Nucleus accumbens (tissue), 56 donors: ENCODE results near the gene SDHA.

ENCODE experiments used
- DNase-seq, 56 donors: peaks; one replicate each; lab custom pipeline; 2025; lab: John Stamatoyannopoulos, UW

Gene SDHA

DNA sequence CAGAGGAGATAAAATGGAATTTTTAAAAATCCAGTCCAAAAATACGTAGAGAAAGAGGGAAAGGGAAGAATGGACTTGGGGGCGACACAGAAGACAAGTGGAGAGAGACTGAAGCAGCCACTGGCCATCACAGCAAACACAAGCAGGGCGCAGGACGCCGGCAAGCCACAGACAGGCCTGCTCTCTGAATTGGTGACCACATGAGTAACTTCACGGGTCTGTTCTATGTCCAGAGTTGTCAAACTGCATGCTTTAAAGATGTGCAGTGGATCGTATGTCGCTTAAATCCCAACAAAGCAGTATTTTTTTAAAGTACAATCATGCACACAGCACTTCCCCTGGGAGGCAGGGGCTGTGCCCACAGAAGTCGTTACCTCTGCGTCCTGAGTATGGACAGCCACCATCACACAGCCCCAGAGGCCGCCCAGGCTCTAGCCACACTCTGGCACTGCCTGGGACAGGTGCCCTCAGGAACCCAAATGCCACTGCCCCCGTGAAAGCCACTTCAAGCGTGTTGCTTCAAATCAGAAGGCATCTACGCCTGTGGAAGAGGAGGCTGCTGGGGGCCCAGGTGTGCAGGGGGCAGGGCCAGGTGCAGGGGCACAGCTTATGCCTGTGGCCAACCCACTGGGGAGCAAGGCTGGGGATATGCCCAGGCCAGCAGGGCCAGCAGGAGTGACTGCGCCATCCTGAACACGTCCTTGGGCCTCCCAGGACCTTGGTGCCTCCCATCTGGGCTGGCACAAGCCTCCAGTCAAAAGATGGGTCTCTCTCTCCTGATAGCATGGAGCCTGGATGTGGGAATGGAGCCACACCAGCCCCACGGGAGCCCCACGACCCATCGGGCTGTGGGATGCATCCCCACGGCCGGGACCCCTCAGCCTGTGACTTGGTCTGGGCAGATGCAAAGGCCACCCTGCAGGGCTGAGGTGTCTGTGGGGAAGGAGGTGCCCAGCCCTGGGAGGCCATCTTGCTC, 32.7 kb upstream of the SDHA start:
- no peak for DNase-seq

DNA sequence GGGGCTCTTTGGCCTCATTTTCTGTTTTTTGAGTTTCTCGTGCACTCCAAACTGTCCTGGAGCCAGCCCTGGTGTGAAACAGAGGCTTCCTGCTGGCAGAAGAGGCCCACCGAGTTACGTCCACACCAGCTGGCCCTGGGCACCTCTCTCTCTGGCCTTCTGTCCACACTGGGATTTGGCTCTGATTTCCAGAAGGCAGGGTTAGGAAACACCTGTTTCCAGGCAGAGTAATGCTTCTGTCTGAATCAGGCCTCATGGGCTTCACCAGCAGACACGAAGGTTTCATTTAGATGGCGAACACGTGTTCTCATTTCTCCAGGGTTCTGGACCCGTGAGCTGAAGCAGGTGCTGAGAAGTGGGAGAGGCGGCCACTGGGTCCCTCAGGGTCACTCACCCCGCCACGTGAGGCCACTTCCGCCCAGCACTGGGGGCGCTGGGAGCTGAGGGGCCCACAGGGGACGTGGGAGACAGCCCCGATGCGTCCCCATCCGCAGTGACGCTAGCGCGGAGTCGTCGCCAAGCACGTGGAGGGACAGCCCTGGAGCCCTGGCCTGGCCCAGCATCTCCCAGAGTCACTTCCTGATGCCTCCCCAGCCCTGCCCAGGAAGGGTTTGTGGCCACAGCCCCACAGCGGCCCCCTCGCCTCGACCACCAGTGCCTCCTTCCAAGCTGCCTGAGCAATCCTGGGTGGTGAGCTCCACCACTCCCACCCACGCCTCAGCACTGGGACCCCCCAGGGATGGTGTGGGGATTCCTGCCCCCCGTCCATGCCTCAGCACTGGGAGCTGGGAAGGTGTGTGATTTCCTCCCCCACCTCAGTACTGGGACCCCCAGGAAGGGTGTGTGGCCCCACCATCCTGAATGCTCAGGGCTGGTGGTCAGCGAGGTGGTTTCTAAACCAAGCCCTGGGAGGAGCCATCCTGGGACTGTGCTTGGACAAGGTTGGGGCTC, 31.8 kb upstream of the SDHA start:
- DNase-seq = no peak

DNA sequence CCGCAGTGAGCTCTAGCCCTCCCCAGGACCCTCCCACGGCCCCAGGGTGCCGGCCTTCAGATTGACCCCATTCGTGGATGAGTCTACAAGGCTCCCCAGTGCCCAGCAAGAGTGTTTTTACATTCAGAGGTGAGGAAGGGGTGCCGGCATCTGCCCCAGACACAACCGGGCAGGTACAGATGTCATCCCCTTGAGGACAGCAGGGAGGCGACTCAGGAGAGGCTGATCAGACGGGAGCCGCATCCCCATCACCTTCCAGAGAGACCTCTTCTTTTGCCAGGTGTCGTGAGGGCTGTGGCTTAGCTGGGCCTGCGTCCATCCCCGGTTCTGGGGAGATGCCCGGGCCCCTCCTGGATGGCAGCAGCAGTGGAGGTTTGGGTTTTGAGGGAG, 31.1 kb upstream of the SDHA start:
- DNase-seq = no peak

DNA sequence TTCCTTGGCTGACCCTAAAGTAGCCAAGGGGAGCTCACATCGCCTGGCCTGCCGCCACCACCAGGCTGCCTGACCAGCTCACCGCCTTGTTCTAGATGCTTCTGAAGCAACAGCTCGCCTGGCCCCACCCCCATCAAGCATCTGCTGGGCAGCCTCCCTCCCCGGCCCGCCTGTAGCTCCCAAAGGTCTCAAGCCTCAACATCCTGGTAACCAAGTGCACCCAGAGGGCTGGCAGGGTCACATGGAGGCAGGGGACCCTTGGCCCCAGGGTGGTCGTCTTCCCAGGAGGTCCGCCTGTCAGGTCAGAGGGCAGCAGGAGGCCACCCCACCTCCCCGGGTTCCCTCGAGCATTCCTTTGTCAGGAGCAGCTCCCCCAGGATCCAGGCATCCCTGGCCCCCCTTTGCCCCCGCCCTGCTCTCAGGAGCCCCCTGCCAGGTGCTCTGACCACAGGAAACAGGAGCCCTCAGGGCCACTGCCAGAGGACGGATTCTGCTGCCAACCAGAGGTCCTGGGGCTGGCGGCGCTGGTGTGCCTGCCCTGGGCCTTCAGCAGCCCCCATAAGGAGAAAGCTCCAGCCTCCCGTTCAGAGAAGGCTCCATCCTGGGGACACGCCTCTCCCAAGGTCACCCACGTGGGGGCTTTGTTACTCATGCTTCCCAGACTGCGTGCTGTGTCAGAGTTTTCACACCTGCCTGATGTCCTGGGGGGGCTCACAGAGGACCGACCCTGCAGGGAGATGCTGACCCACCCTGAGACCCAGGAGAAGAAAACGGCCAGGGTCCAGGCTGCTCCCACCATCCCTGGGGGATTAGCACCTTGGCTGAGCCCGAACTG, 30.3 kb upstream of the SDHA start:
- DNase-seq = no peak

DNA sequence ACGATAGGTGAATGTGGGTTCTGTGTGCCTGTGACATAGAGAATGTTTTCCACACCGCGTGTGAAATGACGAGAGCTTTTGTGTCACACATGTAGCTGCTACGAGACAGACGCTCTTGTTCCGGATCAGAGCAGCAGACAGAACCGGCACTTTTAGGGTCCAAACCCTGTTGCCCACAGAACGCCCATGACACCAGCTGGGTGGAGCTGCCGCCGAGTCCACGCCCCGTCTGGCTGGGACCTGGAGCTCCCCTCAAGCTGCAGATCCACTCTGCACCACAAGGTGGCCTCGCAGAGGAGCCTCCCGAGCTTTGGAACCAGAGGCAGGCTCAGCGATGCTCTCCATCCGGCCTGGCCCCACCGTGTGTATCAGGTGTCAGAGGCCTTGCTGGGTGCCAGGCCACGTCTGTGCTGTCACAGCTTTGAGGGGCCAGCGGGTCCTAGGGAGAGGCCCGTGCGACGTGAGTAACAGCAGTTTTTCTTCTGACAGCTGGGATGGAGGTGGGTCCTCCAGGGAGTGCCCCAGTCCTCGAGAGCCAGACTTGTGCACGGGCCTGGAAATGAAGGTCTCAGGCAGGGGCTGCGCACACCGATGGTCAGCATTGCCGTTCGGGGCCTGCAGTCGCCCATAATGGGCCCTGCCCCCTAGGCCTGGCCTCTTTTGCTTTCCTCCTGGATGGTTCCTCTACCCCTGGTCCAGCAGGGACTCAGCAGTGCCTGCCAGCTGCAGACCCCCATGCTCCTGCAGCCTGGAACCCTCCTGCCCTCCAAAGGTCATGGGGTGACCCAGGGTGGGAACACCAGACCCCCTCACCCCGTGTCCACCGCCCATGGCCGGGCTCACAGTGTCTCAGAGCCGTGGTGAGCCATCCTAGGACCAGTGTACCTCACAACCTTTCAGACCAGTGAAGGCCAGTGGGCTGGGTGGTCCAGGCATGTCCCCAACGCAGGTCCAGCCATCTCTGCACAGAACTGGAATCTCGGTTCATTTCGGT, 29.3 kb upstream of the SDHA start:
- peak in 53 of 56 donors; percentile 8 to 88 (median 63) for DNase-seq

DNA sequence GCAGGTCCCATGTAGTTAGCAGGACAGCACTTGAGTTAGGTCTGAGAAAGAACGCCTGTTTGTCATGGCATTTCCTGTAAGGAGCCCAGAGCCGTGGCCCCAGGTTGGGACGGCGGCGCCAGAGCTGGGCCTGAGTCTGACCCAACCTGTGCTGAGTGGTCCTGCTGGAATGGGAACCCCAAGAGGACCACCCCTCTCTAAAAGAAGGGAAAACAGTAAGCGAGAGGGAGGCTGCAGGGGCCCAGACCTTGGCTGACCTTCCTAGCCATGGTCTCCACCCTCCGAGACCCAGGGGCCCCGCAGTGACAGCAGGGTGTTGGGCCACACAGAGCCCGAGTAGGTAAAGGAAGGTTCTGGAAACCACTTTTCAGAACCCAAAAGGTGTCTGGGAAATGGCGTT, 28.6 kb upstream of the SDHA start:
- no peak for DNase-seq

DNA sequence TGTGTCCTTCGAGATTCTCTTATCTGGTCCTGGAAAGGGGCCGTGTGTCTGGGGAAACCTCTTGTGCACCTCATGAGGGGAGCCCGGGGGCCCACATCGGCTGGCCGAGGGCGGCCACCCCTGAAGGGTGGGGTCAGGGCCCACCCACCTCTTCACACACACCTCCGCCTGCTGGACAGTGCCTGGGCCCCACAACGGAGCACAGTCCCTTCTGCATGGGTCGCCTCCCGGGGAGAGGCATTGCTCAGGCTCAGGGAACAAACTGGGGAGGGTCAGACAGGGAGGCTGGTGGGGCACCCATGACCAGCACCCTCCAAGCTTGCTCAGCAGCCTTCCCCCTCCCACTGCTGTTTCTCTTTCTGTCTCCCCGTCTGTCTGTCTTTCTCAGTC, 28.1 kb upstream of the SDHA start:
- no peak for DNase-seq

DNA sequence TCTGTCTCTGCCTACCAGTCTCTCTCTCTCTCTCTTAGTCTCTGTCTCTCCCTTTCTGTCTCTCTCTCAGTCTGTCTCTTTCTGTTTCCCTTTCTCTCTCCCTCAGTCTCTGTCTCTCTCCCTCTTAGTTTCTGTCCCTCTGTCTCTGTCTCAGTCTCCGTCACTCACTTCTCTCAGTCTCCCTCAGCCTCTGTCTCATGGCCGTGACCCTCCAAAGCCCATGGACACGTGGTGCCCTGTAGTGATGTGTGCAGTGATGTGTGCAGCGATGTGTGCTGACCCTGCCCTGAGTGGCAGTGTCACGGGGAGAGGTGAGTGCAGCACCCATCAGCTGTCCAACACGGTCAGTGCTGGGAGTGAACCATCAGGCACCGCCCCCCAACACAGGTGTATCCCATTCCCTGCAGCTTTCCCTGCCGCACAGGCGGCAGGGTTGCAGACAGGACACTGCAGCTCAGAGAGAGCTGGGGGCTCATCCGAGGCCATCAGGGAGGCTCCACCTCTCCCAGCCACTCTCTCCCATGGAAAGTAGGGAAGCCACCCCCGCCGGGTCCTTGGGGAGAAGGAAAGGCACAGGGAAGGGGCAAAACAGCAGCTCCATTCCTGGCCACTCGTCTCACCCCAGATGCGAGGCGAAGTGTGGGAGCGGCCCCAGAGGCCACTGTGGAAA, 27.6 kb upstream of the SDHA start:
- DNase-seq = no peak

DNA sequence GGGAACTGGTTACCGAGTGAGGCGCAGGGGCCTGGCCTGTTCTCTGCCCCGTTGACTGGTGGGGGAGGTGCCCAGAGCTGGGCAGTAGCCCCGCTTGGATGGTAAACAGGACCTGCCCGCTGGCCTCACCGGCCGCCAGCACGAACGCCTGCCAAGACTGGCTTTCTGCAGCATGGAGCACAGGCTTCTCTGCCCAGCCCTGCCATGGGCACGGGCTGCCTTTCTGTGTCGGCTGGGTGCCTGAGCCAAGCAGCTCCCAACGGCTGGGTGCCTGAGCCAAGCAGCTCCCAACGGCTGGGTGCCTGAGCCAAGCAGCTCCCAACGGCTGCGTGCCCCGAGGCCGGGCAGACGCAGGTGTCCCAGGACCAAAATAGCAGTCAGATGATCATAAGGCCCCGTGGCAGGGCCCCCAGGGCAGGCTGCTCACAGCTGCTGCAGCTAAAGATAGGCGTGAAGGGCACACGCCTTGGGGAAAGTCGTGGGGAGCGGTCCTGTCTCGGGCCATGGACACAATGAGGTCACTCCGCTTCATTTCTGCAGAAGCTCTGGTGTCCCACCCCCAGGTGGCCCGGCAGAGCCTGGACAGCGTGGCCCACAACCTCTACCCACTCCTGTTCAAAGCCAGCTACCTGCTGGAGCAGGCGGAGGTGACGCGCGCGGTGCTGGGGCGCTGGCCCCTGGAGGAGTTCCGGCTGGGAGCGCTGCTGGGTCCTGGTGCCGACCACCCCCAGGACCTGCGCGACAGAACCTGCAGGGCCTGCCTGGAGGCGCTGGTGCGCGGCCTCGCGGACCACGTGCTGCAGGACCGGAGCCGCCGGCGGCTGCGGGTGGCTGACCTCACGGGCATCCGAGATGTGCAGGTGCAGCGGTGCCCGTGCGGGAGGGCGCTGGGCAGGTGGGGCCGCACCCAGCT, 26.8 kb upstream of the SDHA start, which contains the start of gene LRRC14B:
LRRC14B (plus strand) TSS at position 460 of the 913 bp plus-strand sequence; CDS start at position 504, 44 bp downstream.
- peak in 36 of 56 donors; percentile 11 to 72 (median 46) for DNase-seq

DNA sequence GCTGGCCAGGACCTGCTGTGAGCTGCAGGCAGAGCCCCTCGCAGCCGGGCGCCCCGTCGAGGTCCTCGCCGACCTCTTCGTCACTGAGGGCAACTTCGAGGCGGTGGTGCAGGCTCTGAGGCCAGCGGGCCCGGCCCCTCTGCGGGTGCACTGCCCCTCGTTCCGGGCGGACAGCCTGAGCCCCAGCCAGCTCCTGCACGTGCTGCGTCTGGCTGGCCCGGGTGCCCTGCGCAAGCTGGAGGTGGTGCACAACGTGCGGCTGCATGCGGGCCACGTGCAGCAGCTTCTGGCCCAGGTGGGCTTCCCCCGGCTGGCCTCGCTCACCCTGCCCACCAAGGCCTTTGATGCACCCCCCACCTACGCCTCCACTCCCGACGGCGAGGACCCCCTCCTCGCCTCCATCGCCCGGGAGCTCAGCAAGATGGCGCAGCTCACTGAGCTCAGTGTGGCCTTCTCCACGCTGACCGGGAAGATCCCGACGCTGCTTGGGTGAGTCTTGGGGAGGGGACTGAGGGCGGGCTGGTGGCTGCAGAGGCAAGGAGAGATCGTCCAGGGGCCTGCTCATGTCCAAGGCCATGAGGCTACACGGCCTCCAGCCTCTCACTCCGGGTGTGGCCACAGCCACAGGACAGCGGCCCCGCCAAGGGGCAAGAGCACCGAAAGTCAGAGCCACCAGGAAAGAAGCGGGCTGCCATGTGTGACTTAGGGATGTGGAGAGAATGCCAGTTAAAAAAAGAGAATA, 26.0 kb upstream of the SDHA start:
- DNase-seq = no peak

DNA sequence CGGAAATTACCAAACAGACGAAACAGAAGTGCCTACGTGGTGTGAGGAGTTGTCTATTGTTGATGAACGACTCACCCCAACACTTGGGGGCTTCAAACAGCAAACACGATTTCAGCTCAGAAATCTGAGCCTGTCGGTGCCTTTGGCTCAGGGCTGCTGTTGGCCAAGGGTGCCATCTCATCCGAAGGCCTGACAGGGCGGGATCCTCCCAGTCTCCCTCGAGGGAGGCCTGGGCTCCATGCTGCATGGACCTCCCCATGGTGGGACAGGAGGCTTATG, 25.5 kb upstream of the SDHA start:
- DNase-seq = no peak

DNA sequence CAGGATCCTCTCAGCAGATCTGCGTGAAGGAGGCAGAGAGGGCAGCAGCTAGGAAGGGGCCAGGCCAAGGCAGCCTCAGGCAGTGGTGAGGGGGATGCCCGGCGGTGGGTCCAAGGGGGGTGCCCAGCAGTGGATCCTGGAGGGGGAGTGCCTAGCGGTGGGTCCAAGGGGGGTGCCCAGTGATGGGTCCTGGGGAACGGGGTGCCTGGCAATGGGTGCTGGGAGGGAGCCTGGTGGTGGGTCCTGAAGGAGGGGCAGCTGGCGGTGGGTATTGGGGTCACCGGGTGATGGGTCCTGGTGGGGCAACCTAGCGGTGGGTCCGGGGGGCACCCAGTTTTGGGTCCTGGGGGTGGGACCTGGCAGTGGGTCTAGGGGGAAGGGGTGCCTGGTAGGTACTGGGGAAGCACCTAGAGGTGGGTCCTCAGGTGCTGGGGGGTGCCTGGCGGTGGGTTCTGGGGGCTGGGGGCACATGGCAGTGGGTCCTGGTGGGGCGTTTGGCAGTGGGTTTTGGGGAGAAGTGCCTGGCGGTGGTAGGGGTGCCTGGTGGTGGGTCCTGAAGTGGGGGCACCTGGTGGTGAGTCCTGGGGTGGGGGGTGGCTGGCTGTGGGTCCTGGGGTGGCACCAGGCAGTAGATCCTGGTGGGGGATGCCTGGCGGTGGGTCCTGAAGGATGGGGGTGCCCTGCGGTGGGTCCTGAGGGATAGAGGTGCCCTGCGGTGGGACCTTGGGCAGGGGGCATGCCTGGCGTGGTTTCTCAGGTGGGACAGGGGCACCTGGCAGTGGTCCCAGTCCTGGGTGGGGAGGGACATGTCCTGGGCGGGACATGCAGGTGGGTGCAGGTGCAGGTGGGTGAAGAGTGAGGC, 24.9 kb upstream of the SDHA start:
- DNase-seq = no peak

DNA sequence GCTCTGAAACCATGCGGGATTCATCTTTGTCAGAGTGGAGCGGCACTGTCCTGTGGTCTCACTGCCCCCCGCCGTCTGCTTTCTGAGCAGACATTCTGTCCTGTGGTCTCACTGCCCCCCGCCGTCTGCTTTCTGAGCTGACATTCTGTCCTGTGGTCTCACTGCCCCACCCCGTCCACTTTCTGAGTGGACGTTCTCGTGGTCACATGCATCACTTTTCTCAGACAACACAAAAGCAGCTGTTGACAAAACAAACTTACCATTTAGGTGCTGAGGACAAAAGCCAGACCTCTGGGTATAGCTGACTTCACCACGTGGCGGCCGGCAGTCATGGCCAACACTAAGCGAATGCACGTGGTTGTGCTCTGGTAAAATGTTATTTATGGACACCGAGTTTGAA, 24.0 kb upstream of the SDHA start:
- DNase-seq = no peak

DNA sequence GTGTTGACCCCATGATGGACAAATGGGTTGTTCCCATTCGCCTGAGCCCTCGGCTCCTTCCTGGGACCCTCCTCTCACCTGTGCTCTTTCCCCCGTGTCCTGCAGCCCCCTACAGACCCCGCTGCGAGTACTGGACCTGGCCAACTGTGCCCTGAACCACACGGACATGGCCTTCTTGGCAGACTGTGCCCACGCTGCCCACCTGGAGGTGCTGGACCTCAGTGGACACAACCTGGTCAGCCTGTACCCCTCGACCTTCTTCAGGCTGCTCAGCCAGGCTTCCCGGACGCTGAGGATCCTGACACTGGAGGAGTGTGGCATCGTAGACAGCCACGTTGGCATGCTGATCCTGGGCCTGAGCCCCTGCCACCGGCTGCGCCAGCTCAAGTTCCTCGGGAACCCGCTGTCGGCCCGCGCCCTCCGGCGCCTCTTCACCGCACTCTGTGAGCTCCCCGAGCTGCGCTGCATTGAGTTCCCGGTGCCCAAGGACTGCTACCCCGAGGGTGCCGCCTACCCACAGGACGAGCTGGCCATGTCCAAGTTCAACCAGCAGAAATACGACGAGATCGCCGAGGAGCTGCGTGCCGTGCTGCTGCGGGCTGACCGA, 23.4 kb upstream of the SDHA start:
- DNase-seq = no peak

DNA sequence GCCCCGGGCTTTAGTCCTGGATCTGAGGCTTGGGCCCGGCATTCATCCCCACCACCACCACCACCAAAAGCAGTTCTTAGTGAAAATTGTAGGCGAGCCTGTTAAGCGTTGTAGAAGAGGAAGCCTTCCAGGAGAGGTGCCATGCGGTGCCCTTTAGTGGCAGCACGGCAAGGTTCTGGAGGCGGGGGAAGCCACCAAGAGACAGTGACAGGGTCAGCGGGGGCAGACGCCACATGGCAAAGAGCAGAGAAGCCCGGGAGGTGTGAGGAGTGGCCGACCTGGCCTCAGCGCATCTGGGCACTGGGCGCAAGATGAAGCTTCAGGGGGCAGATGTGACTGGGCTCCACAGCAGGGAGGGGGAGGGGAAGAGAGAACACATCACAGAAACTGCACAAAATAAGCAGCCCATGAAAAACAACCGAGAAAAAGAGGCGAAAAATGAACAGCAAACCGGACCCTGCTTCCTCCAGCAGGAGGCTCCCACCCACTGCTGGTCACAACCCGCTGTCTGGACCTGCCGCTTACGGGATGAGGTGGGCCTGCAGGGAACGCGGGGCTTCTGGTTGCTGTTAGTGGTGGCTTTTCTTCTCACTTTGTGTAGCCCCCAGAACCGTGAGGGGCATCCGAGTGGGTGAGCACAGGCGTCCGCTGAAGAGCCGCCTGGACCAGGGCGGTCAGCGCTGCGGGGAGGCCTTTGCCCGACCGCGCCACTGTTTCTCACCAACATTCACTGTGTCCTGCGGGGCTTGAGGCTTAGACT, 22.5 kb upstream of the SDHA start:
- no peak for DNase-seq
